HepG2 (cell line): ENCODE results near the gene SGSH. TPM values are rescaled to one million over a fixed set of nuclear protein-coding genes. Genes with fewer than 3 reads are reported as not detected.

Experiments used
- AKAP8 ChIP-seq: sonication (generic); formaldehyde crosslinking; IDR thresholded peaks from 2 replicates; pipeline ENCODE4 v1.5.1; 2020; ENCODE audit warnings: mild to moderate bottlenecking, missing genetic modification reagents
- HOXA7 ChIP-seq: sonication (generic); formaldehyde crosslinking; IDR thresholded peaks from 2 replicates; pipeline ENCODE4 v1.8.1; 2022; ENCODE audit warnings: mild to moderate bottlenecking, missing genetic modification reagents, moderate library complexity
- JUNB ChIP-seq: sonication (generic); formaldehyde crosslinking; IDR thresholded peaks from 2 replicates; pipeline ENCODE4 v1.8.0; 2022; ENCODE audit warnings: missing genetic modification reagents, mild to moderate bottlenecking, borderline replicate concordance
- KDM5A ChIP-seq: fragments of 200-600 bp; sonication (generic); IDR thresholded peaks from 2 replicates; pipeline ENCODE4 v1.7.0; 2018; ENCODE audit warnings: antibody characterized with exemption, mild to moderate bottlenecking, low read length, borderline replicate concordance
- NCOR1 ChIP-seq: fragments of 200-600 bp; sonication (generic); IDR thresholded peaks from 2 replicates; pipeline ENCODE4 v1.7.0; 2017; ENCODE audit warnings: antibody characterized with exemption, low read length, borderline replicate concordance
- STAT5B ChIP-seq: sonication (generic); formaldehyde crosslinking; IDR thresholded peaks from 2 replicates; pipeline ENCODE4 v1.4.0; 2020; ENCODE audit warnings: missing genetic modification reagents
- ZNF136 ChIP-seq: sonication (generic); formaldehyde crosslinking; IDR thresholded peaks from 2 replicates; pipeline ENCODE4 v1.8.1; 2022; ENCODE audit warnings: low read depth, mild to moderate bottlenecking, moderate library complexity, missing genetic modification reagents
- ZNF337 ChIP-seq: sonication (generic); formaldehyde crosslinking; IDR thresholded peaks from 2 replicates; pipeline ENCODE4 v1.5.1; 2020; ENCODE audit warnings: missing genetic modification reagents, low read depth, mild to moderate bottlenecking, borderline replicate concordance
- ZNF589 ChIP-seq: sonication (generic); formaldehyde crosslinking; conservative IDR thresholded peaks from 2 replicates; pipeline ENCODE4 v1.8.0; 2022; ENCODE audit warnings: mild to moderate bottlenecking, moderate library complexity, missing genetic modification reagents
- polyA plus RNA-seq, 8 experiments: library from polyadenylated mRNA; depleted of rRNA in 3 of 8; stranded (reverse) in 7 of 8; unstranded in 1 of 8; fragments of >200 nt; fragmentation: Illumina TruSeq in 4 of 8; extraction: Trizol in 4 of 8; gene quantifications; 2 replicates each; pipeline versions ENCODE4 v1.2.1 to v1.2.3, GENCODE V29; 2011 to 2016; ENCODE audit warnings: low read depth in 4 of 8, missing spikeins in 1 of 8, mixed read lengths in 1 of 8; ENCODE audit not compliant: insufficient read depth in 1 of 8
- total RNA-seq, 5 experiments: library from RNA; depleted of rRNA; stranded (reverse); fragments of >200 nt; fragmentation: Illumina TruSeq; extraction: Trizol; gene quantifications; 2 replicates each; pipeline ENCODE4 v1.2.3, GENCODE V29; 2016; ENCODE audit warnings: low read depth in 1 of 5
- TF ChIP-seq, protein P1 (sequence below): sonication (generic); formaldehyde crosslinking; IDR thresholded peaks from 2 replicates; pipeline ENCODE4 v1.8.0; 2023; ENCODE audit warnings: mild to moderate bottlenecking, missing genetic modification reagents
- TF ChIP-seq, protein P2 (sequence below): sonication (generic); formaldehyde crosslinking; IDR thresholded peaks from 2 replicates; pipeline ENCODE4 v1.8.1; 2023; ENCODE audit warnings: missing genetic modification reagents, inconsistent platforms, borderline replicate concordance
- TF ChIP-seq, protein P3 (sequence below): sonication (generic); formaldehyde crosslinking; IDR thresholded peaks from 2 replicates; pipeline ENCODE4 v1.4.0; 2020; ENCODE audit warnings: missing genetic modification reagents
- TF ChIP-seq, protein P4 (sequence below): sonication (generic); formaldehyde crosslinking; IDR thresholded peaks from 2 replicates; pipeline ENCODE4 v1.9.0; 2021; ENCODE audit warnings: missing genetic modification reagents, mild to moderate bottlenecking, borderline replicate concordance
- TF ChIP-seq, protein P5 (sequence below), 2 experiments: fragments of 450-650 bp in 1 of 2; sonication (generic) in 1 of 2; formaldehyde crosslinking in 1 of 2; IDR thresholded peaks; 2 replicates each; pipeline versions ENCODE4 v1.6.1 to v1.8.0; 2016 to 2022; ENCODE audit warnings: antibody characterized with exemption in 1 of 2, mild to moderate bottlenecking in 1 of 2, missing genetic modification reagents in 1 of 2
- TF ChIP-seq, protein P6 (sequence below): sonication (generic); formaldehyde crosslinking; IDR thresholded peaks from 2 replicates; pipeline ENCODE4 v1.4.0; 2020; ENCODE audit warnings: mild to moderate bottlenecking, missing genetic modification reagents

The SGSH gene
- total and polyA plus RNA-seq, 2 of the 13 experiments (the other 11 are each of a cell fraction or from before 2014, with no cell fraction given) = 12.2 to 17.6 TPM

DNA sequence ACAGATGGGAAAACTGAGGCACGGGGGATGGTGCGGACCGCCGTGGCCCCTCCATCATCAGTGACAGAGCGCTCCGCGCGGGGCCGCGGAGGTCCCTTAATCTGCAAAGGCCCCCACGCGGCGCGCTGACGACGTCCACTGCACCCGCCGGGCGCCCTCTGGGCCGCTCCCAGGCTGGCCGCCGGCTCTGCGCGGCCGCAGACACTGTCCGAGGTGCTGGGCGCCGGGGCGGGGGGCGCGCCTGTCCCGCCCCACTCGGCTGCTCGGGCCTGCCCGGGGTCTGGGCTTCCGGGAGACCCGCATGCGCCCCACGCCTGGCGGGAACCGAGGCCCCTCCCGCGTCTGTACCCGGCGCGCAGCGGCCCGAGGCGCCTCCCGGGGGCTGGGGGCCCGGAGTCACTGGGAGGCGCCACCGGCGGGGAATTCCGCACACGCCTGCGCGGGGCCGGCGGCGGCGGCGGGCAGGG lies 40.0 kb upstream of the SGSH start (continued):
- TF ChIP-seq AKAP8 (no peak), NCOR1 (no peak), ZNF589 (CRISPR knock-in tag) (no peak), JUNB (no peak), KDM5A (no peak), ZNF337 (CRISPR knock-in tag) (no peak), STAT5B (CRISPR knock-in tag) (0 out of 2 replicates have a peak, but pooled peaks have one; percentile 31), ZNF136 (CRISPR knock-in tag) (no peak), HOXA7 (CRISPR knock-in tag) (no peak)
- TF ChIP-seq, protein P1, sequence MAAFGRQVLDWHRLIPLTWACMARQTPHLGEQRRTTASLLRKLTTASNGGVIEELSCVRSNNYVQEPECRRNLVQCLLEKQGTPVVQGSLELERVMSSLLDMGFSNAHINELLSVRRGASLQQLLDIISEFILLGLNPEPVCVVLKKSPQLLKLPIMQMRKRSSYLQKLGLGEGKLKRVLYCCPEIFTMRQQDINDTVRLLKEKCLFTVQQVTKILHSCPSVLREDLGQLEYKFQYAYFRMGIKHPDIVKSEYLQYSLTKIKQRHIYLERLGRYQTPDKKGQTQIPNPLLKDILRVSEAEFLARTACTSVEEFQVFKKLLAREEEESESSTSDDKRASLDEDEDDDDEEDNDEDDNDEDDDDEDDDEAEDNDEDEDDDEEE (CRISPR knock-in tag) = no peak
- TF ChIP-seq, protein P2, sequence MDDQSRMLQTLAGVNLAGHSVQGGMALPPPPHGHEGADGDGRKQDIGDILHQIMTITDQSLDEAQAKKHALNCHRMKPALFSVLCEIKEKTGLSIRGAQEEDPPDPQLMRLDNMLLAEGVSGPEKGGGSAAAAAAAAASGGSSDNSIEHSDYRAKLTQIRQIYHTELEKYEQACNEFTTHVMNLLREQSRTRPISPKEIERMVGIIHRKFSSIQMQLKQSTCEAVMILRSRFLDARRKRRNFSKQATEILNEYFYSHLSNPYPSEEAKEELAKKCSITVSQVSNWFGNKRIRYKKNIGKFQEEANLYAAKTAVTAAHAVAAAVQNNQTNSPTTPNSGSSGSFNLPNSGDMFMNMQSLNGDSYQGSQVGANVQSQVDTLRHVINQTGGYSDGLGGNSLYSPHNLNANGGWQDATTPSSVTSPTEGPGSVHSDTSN = no peak
- TF ChIP-seq, protein P3, sequence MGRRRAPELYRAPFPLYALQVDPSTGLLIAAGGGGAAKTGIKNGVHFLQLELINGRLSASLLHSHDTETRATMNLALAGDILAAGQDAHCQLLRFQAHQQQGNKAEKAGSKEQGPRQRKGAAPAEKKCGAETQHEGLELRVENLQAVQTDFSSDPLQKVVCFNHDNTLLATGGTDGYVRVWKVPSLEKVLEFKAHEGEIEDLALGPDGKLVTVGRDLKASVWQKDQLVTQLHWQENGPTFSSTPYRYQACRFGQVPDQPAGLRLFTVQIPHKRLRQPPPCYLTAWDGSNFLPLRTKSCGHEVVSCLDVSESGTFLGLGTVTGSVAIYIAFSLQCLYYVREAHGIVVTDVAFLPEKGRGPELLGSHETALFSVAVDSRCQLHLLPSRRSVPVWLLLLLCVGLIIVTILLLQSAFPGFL (CRISPR knock-in tag) = no peak
- TF ChIP-seq, protein P4, sequence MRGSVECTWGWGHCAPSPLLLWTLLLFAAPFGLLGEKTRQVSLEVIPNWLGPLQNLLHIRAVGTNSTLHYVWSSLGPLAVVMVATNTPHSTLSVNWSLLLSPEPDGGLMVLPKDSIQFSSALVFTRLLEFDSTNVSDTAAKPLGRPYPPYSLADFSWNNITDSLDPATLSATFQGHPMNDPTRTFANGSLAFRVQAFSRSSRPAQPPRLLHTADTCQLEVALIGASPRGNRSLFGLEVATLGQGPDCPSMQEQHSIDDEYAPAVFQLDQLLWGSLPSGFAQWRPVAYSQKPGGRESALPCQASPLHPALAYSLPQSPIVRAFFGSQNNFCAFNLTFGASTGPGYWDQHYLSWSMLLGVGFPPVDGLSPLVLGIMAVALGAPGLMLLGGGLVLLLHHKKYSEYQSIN (CRISPR knock-in tag) = no peak
- TF ChIP-seq, protein P5, sequence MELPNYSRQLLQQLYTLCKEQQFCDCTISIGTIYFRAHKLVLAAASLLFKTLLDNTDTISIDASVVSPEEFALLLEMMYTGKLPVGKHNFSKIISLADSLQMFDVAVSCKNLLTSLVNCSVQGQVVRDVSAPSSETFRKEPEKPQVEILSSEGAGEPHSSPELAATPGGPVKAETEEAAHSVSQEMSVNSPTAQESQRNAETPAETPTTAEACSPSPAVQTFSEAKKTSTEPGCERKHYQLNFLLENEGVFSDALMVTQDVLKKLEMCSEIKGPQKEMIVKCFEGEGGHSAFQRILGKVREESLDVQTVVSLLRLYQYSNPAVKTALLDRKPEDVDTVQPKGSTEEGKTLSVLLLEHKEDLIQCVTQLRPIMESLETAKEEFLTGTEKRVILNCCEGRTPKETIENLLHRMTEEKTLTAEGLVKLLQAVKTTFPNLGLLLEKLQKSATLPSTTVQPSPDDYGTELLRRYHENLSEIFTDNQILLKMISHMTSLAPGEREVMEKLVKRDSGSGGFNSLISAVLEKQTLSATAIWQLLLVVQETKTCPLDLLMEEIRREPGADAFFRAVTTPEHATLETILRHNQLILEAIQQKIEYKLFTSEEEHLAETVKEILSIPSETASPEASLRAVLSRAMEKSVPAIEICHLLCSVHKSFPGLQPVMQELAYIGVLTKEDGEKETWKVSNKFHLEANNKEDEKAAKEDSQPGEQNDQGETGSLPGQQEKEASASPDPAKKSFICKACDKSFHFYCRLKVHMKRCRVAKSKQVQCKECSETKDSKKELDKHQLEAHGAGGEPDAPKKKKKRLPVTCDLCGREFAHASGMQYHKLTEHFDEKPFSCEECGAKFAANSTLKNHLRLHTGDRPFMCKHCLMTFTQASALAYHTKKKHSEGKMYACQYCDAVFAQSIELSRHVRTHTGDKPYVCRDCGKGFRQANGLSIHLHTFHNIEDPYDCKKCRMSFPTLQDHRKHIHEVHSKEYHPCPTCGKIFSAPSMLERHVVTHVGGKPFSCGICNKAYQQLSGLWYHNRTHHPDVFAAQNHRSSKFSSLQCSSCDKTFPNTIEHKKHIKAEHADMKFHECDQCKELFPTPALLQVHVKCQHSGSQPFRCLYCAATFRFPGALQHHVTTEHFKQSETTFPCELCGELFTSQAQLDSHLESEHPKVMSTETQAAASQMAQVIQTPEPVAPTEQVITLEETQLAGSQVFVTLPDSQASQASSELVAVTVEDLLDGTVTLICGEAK (IDR thresholded peaks at IDR 0.05) = no peak
- TF ChIP-seq, protein P5 (CRISPR knock-in tag; IDR thresholded peaks at IDR 0.05) = no peak
- TF ChIP-seq, protein P6, sequence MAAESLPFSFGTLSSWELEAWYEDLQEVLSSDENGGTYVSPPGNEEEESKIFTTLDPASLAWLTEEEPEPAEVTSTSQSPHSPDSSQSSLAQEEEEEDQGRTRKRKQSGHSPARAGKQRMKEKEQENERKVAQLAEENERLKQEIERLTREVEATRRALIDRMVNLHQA = no peak
